NCI-H2107 (cell line): ENCODE data around the gene WAS.
"Not testable (repeated sequence)": the region's sequence is repeated elsewhere in the genome, so short reads cannot be mapped to it uniquely, and the experiment has no call there.

Source experiments
- DNase-seq: peaks from one replicate; lab custom pipeline; 2025; lab: John Stamatoyannopoulos, UW

Gene WAS

GRCh38 chrX:48685416-48685815 lies 1.8 kb downstream of the WAS start:
- no peak for DNase-seq

GRCh38 chrX:48688531-48689150 lies 5.0 kb downstream of the WAS start:
- DNase-seq: no peak

DNA sequence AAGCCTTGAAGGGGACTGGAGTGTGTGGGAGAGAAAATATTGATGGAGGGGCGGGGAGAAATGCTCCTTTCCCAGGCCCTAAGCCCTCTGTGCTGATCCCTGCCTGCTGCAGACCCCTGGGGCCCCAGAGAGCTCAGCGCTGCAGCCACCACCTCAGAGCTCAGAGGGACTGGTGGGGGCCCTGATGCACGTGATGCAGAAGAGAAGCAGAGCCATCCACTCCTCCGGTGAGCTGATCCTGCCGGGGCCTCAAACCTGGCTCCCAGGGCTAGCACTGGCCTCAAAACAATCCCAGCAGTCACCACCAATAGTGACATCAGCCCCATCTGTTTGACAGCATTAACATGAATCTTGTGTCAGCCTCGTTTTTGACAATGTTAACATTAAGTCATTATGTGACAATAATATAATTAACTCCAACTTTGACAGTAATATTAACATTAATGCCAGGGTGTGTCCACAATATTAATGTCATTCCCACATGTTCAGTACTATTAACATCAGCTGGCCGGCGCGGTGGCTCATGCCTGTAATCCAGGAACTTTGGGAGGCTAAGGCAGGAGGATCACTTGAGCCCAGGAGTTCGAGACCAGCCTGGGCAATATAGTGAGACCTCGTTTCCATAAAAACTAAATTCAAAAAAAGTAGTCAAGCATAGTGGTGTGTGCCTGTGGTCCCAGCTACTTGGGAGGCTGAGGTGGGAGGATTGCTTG lies 5.8 kb downstream of the WAS start:
- no peak for DNase-seq

DNA sequence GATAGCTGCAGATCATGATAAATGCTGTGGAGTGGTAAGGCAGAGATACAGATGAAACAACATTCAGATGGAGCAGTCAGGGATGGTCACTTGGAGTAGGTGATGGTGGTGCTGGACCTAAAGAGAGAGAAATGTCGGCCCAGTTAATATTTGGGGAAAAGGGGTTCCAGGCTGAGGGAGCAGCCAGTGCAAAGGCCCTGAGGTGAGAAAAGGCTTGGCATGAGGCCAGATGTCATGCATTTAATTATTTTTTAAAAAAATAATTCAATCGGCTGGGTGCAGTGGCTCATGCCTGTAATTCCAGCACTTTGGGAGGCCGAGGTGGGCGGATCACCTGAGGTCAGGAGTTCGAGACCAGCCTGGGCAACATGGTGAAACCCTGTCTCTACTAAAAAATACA lies 8.1 kb downstream of the WAS start:
- not testable (repeated sequence) for DNase-seq

DNA sequence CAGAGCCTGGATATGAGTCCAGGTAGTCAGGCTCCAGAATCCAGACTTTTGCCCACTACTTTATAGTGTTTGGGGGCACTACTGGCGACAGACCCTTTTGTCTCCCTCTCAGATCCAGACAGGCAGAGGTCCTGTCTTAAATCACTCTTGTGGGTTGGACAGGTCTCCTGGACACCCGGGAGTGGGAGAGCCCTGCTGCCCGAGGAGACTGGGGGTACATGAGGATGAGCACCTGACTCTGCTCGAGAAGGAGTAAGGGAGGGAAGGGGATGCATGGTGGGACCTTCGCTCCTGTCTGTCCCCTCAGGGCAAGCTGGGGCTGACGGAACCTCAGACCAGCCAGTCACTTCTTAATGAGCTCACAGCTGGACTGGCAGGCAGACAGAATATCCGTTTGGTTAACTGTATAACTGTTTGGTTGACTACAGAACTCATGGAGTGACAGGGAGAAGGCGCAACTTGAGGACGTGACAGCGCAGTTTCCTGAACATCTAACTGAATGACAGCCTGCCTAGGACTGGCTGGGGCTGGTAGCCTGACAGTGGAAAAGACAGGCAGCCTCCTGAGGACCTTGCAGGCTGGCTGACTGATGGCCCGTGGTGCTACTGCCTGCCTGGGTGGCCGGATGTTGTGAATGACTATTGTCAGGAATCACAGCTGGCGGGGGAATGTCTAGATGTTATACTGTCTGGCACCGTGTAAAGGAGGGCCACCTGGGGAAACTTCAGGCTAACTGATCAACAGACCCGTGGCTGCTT lies 11.4 kb downstream of the WAS start:
- DNase-seq: no peak

- DNase-seq: no peak
Measured at GRCh38 chrX:48695534-48695896, 11.9 kb downstream of the WAS start.

GRCh38 chrX:48695925-48696300 lies 12.3 kb downstream of the WAS start:
- no peak for DNase-seq

DNA sequence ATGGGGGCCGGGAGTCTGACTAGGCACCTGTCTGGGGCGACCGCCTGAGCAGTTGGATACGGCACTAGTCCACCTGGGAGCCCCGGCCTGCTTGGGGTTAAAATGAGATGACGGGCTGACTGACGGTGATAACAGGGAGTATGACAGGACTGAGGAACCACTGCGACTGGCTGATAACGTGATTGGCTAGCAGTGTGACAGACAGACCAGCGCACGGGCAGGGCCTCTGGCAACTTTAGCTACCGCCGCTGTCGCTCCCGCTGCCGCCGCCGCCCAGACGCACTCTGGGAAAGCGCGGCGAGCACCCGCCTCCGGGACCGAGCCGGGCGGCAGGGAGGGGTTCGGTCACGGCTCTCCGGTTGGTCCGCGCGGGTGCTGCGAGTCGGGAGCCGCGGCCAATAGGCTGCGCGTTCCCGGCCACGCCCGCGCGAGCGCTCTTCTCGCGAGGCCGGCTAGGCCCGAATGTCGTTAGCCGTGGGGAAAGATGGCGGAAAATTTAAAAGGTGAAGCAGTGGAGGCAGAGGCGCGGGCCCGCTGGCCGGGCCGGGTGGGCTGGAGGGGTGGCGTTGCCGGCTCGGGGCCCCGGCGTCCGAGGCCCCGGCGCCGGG lies 12.8 kb downstream of the WAS start, which contains the start of gene SUV39H1:
Gene SUV39H1 (plus strand): TSS at position 434 of the 608 bp plus-strand sequence. CDS start 51 bp downstream, at position 485.
- DNase-seq: peak; percentile 91

DNA sequence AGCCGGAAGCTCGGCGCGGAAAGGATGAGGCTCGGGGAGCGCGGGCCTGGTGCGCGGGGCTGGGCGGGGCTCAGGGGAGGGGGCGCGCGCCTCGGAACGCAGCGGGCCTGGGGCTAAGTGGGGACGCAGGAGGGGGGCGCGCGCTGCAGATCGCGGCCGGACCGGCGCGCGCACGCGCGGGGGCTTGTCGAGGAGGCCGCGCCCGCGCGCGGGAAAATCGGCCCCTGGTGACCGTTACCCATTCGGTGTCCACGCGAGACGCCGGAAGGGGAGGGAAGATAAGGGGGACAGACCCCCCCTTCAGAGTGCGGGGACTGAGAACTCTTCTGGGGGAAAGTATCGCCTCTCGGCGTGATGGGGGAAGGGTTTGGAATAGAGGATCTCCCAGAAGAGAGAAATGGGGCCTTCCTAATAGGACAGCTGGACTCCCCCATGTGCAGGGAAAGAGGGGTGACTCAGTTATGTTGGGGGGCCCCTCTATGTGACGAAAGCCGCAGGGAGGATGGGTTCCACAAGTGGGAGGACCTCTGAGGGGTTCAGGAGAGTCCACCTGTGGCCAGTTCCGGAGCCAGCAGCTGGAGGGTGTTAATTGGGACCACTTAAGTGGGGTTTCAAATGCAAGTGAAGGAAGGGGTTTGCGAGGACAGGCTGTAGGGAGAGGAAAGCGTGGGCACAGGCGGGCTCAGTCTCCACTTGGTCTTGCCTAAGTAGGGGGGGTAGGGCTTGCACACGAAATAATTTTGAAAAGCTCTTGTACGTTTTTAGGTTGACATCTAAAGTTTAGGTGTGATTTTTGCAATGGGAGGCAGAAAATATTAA lies 13.5 kb downstream of the WAS start:
- DNase-seq: no peak

- no peak for DNase-seq
Measured at GRCh38 chrX:48698306-48698705, 14.7 kb downstream of the WAS start.

- no peak for DNase-seq
Measured at GRCh38 chrX:48700246-48700645, 16.6 kb downstream of the WAS start.

GRCh38 chrX:48700951-48701653 lies 17.5 kb downstream of the WAS start:
- no peak for DNase-seq

DNA sequence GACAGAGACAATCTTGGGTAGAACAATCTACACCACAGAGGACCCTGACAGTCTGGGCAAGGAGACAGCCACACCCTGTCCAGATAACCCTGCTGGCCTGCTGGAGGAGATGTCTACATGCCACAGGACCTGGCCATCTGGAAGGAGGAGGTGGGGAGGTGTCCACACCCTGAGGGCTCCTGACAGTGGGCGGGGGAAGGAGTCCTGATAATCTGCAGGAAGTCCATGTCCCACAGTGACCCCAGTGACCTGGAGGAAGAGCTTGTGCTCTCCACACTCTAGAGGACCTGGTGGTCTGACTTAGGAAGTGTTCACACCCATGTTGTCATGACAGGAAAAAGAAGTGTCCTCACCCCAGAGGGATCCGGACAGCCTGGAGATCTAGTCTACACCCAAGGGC lies 18.4 kb downstream of the WAS start:
- DNase-seq: no peak

DNA sequence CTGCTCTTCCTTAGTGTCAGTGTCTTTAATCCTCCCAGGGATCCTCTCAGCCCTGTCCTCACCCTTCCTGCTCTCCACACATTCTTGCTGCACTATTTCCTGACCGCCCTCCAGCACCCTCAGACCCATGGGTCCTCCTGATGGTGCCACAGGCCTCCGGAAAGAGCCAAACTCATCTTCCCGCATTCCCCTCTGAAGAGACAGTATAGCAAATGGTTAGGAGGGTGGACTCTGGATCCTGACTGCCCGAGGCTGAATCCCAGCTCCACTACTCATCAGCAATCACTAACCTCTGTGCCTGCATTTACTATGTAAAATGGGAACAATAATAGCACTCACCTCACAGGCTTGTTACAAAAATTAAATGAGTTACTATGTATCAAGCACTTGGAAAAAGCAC lies 19.1 kb downstream of the WAS start:
- DNase-seq: no peak

DNA sequence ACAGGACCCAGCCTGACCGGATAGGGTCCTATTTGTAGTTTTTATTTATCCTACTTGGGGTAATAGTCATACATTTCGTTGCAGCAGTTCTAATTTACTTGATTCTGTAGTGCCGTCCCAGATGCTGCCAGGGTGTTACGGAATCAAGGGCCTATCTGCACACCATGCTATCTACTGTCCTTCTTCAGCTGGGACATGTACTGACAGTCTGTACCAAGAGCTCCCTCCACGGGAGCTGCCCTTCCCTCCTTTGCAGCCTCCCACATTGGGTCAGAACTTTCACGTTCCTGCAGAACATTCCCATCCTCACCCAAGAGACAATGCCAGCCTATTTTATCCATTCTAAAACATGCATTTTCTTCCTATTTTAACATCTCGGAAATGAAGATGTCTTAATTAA lies 19.6 kb downstream of the WAS start:
- DNase-seq: no peak

- no peak for DNase-seq
Measured at GRCh38 chrX:48703642-48704481, 20.3 kb downstream of the WAS start.

GRCh38 chrX:48705871-48706270 lies 22.3 kb downstream of the WAS start:
- no peak for DNase-seq

- no peak for DNase-seq
Measured at GRCh38 chrX:48709522-48710112, 26.0 kb downstream of the WAS start.

DNA sequence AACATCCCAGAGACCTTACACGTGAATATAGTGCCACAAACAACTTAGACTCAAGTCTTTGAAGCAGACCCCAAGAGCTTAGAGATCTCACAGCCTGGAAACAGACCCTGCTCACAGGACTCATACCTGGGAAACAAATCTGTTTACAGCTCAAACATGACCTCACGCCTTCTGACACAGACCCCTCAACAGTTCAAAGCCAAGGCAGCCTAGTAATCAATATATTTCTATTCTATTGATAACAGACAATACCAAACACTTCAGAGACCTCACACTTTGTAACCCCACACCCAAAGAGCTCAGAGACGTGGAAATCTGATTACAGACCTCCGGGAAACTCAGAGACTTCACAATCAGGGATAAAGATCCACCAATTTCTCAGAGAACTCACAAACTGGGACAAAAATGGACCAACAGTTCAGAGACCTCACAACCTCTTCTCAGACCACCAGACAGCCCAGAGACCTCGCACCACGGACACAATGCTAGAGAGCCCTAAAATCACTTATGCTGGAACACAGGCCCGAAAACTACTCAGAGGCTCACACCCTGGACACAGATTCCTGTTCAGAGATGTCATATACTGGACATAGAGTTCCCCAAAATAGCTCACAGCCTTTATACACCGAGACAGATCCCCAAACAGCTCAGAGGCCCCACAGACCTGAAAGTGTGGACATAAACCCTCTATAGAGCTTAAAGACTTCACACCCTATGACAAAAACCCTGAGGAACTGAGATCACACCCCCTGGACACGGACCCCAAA lies 27.7 kb downstream of the WAS start:
- DNase-seq: no peak
